Ascending aorta (tissue), 2 donors: ENCODE results near the gene MAN2A1. TPM values are rescaled to one million over a fixed set of nuclear protein-coding genes. Genes with fewer than 3 reads are reported as not detected.

ENCODE experiments used
- DNase-seq, 2 donors: peaks; one replicate each; pipeline ENCODE4 v3.0.0-alpha.2; 2019; ENCODE audit warnings: low spot score in 2 of 2
- H3K27ac ChIP-seq, 2 donors: fragments of 200-600 bp; sonication (generic); one replicate each; pipeline ENCODE4 v1.5.1; 2016 to 2017; ENCODE audit warnings: mild to moderate bottlenecking in 1 of 2
- H3K27me3 ChIP-seq: fragments of 200-600 bp; sonication (generic); one replicate; pipeline ENCODE4 v1.5.1; 2017
- H3K36me3 ChIP-seq, 2 donors: fragments of 200-600 bp; sonication (generic); one replicate each; pipeline ENCODE4 v1.5.1; 2016
- H3K4me1 ChIP-seq, 2 donors: fragments of 200-600 bp; sonication (generic); one replicate each; pipeline ENCODE4 v1.5.1; 2016 to 2017; ENCODE audit warnings: mild to moderate bottlenecking in 1 of 2
- H3K4me3 ChIP-seq, 2 donors: fragments of 200-600 bp; sonication (generic); one replicate each; pipeline ENCODE4 v1.5.1; 2016 to 2017; ENCODE audit warnings: mild to moderate bottlenecking in 1 of 2
- H3K9me3 ChIP-seq, 2 donors: fragments of 200-600 bp; sonication (generic); one replicate each; pipeline ENCODE4 v1.5.1; 2016
- intact Hi-C: fragments of 100-400 bp; cut with DNase I; formaldehyde crosslinking; loops from one replicate; pipeline ENCODE4 v1.15.1; 2023
- total RNA-seq: library from RNA; depleted of rRNA; stranded (reverse); fragments of >200 nt; gene quantifications from one replicate; pipeline ENCODE4 v1.1.0, GENCODE V29; 2016
- TF ChIP-seq, protein P1 (sequence below), 3 experiments: fragments of 200-600 bp in 2 of 3; fragments of 450-650 bp in 1 of 3; sonication (generic) in 2 of 3; IDR thresholded peaks; one replicate each; pipeline ENCODE4 v1.5.1; 2016 to 2019; ENCODE audit warnings: antibody characterized with exemption in 3 of 3, mild to moderate bottlenecking in 1 of 3, moderate library complexity in 1 of 3

The MAN2A1 gene
- total RNA-seq, 1 donor from 2014 or later = 37.0 TPM

DNA sequence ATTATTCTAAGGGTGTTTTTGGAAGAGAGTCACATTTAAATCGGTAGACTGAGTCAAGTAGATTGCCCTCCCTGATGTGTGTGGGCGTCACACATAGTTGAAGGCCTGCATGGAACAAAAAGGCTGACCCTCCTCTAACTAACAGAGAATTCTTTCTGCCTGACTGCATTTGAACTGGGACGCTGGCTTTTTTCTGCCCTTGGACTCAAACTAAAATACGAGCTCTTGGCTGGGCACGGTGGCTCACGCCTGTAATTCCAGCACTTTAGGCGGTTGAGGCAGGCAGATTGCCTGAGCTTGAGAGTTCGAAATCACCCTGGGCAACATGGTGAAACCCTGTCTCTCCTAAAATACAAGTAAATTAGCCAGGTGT, 209.4 kb downstream of the MAN2A1 start:
- intact Hi-C loops = loop anchor here (5.0 kb wide), 1 partner anchor 207 kb away; no protein-coding TSS in a partner anchor
- no peaks in the 10 kb centered on the region for H3K36me3 ChIP-seq
- no peaks in the 10 kb centered on the region for H3K9me3 ChIP-seq
- H3K27ac ChIP-seq = peak overlapping the region; percentile 76 to 83
- no peak overlapping the region for H3K4me3 ChIP-seq
- H3K27me3 ChIP-seq = no peaks in the 10 kb centered on the region
- H3K4me1 ChIP-seq = peaks cover 0 to 4% of the 10 kb centered on the region in 2 donors
- DNase-seq = no peak
- TF ChIP-seq, protein P1, sequence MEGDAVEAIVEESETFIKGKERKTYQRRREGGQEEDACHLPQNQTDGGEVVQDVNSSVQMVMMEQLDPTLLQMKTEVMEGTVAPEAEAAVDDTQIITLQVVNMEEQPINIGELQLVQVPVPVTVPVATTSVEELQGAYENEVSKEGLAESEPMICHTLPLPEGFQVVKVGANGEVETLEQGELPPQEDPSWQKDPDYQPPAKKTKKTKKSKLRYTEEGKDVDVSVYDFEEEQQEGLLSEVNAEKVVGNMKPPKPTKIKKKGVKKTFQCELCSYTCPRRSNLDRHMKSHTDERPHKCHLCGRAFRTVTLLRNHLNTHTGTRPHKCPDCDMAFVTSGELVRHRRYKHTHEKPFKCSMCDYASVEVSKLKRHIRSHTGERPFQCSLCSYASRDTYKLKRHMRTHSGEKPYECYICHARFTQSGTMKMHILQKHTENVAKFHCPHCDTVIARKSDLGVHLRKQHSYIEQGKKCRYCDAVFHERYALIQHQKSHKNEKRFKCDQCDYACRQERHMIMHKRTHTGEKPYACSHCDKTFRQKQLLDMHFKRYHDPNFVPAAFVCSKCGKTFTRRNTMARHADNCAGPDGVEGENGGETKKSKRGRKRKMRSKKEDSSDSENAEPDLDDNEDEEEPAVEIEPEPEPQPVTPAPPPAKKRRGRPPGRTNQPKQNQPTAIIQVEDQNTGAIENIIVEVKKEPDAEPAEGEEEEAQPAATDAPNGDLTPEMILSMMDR (IDR thresholded peaks at IDR 0.05) = no peak

DNA sequence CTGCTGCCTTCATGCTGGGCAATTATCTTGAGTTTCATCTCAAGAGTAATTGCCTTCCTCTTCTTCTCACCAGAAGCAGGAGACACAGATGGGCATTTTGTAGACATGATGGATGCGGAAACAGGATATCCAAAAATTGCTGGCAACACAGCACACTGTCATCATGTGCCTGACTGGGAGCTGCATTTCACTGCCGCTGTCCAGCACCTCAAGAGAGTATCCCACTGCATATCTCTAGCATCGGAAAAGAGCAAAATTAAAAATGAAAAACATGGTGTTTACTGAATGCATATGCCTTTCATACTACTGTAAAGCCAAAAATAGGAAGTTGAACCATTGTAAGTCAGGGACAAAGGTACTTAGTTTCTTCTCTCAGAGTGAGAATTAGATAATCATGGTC, 210.7 kb downstream of the MAN2A1 start:
- Histone ChIP-seq H3K9me3 (no peaks in the 10 kb centered on the region), H3K36me3 (no peaks in the 10 kb centered on the region), H3K27me3 (no peaks in the 10 kb centered on the region), H3K4me3 (no peak overlapping the region), H3K27ac (no peak overlapping the region), H3K4me1 (peaks cover 0 to 4% of the 10 kb centered on the region in 2 donors)
- TF ChIP-seq, protein P1 (IDR thresholded peaks at IDR 0.05) = no peak
- no peak for DNase-seq
- intact Hi-C loops = loop anchor here (5.0 to 10.0 kb wide), 2 partner anchors 182 to 364 kb away; no protein-coding TSS in a partner anchor

- intact Hi-C loops = loop anchor here (5.0 to 10.0 kb wide), 2 partner anchors 181 to 364 kb away; no protein-coding TSS in a partner anchor
- H3K27me3 ChIP-seq = no peaks in the 10 kb centered on the region
- no peaks in the 10 kb centered on the region for H3K9me3 ChIP-seq
- no peak overlapping the region for H3K27ac ChIP-seq
- H3K36me3 ChIP-seq = no peaks in the 10 kb centered on the region
- H3K4me1 ChIP-seq = peaks cover 0 to 4% of the 10 kb centered on the region in 2 donors
- no peak overlapping the region for H3K4me3 ChIP-seq
- TF ChIP-seq, protein P1 (IDR thresholded peaks at IDR 0.05) = no peak
- DNase-seq = no peak
Measured at GRCh38 chr5:109900911-109901627, 211.3 kb downstream of the MAN2A1 start.

DNA sequence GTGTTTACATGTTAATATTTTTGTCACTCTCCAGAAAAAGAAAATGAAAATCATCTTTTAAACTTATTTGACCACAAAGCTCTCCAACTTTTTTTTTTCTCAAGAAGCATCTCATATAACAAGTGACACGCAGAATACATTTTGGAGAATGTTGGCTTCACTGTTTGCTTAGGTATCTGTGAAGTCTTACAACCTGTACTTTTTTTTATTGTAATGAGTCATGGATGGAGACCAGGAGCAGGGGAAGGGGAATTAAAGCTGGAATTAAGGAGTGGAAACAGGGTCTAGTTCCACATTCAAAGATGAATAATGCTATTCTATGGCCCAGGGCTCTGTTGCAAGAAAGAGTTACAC, 211.9 kb downstream of the MAN2A1 start:
- intact Hi-C loops = loop anchor here (5.0 to 10.0 kb wide), 2 partner anchors 181 to 363 kb away; no protein-coding TSS in a partner anchor
- Histone ChIP-seq H3K36me3 (no peaks in the 10 kb centered on the region), H3K4me1 (peaks cover 0 to 4% of the 10 kb centered on the region in 2 donors), H3K9me3 (no peaks in the 10 kb centered on the region), H3K27ac (no peak overlapping the region), H3K27me3 (no peaks in the 10 kb centered on the region), H3K4me3 (no peak overlapping the region)
- TF ChIP-seq, protein P1 (IDR thresholded peaks at IDR 0.05) = no peak
- DNase-seq = no peak

DNA sequence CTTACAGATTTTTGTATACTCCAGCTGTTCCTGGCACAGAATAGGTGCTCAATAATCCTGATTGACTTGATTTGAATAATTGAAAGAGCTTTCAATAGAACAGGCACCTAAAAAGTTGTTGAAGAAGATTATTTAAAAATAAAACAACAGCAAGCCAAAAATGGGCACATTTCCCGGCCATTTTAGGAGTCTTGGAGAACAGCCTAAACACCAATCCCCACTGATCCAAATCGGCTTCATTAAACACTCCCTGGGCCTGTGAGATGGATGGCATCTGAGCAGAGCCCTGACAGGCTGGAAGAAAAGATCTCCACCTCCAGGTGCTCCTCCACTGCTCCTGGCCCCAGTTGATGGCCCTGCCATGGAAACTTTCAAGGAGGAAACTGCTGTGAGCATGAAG, 213.3 kb downstream of the MAN2A1 start:
- no peaks in the 10 kb centered on the region for H3K9me3 ChIP-seq
- H3K4me1 ChIP-seq = peaks cover 0 to 4% of the 10 kb centered on the region in 2 donors
- H3K27ac ChIP-seq = no peak overlapping the region
- H3K27me3 ChIP-seq = no peaks in the 10 kb centered on the region
- DNase-seq = no peak
- H3K4me3 ChIP-seq = no peak overlapping the region
- no peaks in the 10 kb centered on the region for H3K36me3 ChIP-seq
- intact Hi-C loops = loop anchor here (5.0 to 10.0 kb wide), 2 partner anchors 179 to 362 kb away; no protein-coding TSS in a partner anchor
- TF ChIP-seq, protein P1 (IDR thresholded peaks at IDR 0.05) = no peak
